ENCODE data around the gene TSSK2.

Gene TSSK2

DNA sequence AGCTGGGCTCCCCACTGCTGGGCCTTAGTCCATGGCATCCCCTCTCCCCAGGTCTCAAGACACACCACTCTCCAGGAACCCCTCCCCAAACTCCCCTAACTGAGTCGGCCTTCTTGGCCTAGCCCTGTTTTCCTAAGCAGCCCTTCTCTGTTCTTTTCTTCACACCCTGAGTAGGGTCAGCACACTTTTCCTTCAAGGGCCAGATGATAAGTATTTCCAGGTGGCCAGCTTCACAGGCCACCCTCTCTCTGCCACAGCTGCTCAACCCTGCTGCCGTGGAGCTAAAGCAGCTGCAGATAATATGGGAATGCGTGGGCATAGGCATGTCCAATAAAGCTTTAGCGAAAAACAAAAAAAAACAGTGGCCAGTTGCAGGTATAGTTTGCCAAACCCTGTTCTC lies 33.0 kb upstream of the TSSK2 start:
- Histone ChIP-seq H3K4me1 (ENCODE audit: insufficient read depth, poor library complexity, severe bottlenecking) (peaks cover 4% of the 10 kb centered on the region), H3K27ac (ENCODE audit: poor library complexity, severe bottlenecking) (peak overlapping the region; percentile 5), H3K4me3 (ENCODE audit: severe bottlenecking) (no peak overlapping the region), H3K36me3 (ENCODE audit: low read depth) (peaks cover 3% of the 10 kb centered on the region; the same call in 1 of the 2 replicates), H3K27me3 (ENCODE audit: insufficient read depth, poor library complexity, severe bottlenecking) (no peaks in the 10 kb centered on the region), H3K9me3 (ENCODE audit: severe bottlenecking) (no peaks in the 10 kb centered on the region)
- TF ChIP-seq, protein P1, sequence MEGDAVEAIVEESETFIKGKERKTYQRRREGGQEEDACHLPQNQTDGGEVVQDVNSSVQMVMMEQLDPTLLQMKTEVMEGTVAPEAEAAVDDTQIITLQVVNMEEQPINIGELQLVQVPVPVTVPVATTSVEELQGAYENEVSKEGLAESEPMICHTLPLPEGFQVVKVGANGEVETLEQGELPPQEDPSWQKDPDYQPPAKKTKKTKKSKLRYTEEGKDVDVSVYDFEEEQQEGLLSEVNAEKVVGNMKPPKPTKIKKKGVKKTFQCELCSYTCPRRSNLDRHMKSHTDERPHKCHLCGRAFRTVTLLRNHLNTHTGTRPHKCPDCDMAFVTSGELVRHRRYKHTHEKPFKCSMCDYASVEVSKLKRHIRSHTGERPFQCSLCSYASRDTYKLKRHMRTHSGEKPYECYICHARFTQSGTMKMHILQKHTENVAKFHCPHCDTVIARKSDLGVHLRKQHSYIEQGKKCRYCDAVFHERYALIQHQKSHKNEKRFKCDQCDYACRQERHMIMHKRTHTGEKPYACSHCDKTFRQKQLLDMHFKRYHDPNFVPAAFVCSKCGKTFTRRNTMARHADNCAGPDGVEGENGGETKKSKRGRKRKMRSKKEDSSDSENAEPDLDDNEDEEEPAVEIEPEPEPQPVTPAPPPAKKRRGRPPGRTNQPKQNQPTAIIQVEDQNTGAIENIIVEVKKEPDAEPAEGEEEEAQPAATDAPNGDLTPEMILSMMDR (IDR thresholded peaks at IDR 0.05; ENCODE audit: poor library complexity, severe bottlenecking) = no peak
- DNase-seq (ENCODE audit: low spot score) (no peak), ATAC-seq (ENCODE audit: low read depth) (no peak)

DNA sequence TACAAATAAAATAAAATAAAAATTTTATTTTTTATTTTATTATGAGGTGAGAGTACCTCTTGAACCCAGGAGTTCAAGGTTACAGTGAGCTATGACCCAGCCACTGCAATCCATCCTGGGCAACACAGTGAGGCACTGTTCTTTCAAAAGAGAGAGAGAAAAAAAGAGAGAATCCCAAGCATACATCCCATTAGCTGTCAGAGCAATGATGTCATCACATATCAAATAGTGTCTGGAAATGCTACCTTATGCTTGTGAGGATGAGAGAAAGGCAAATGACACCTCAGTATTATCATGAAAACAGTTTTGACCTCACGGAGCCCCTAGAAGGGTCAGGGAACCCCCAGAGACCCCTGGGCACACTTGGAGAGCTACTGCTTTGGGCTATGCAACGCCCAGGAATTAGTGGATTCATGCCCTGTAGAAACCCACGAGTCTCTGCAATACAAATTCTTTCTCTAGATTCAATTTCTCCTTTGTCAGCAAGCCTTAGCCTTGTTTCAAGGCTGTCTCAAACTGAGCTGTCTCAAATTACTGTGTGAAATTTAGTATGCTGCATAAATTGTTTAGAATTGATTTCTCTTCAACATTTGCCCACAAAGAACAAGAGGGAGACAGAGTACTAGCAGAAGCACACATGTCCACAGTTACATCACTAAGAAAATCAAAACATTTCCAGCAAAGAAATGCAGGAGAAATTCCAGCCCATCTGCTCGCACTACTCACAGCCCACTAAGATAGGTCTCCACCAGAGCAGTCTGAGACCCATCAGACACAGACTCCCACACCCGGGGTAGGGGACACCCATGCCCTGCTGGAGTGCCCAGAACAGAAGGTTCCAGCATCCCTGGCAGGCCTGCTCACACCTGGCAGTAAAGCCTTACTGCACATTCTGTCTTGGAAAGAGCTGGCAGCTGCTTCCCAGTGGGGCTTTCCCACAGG lies 27.0 kb upstream of the TSSK2 start:
- no peak overlapping the region for H3K27ac ChIP-seq (ENCODE audit: poor library complexity, severe bottlenecking)
- H3K4me3 ChIP-seq (ENCODE audit: severe bottlenecking) = no peak overlapping the region
- H3K9me3 ChIP-seq (ENCODE audit: severe bottlenecking) = no peaks in the 10 kb centered on the region
- peak; percentile 8 for DNase-seq (ENCODE audit: low spot score)
- peaks cover 7% of the 10 kb centered on the region for H3K4me1 ChIP-seq (ENCODE audit: insufficient read depth, poor library complexity, severe bottlenecking)
- TF ChIP-seq, protein P1 (IDR thresholded peaks at IDR 0.05; ENCODE audit: poor library complexity, severe bottlenecking) = no peak
- no peaks in the 10 kb centered on the region for H3K27me3 ChIP-seq (ENCODE audit: insufficient read depth, poor library complexity, severe bottlenecking)
- ATAC-seq (ENCODE audit: low read depth) = no peak
- H3K36me3 ChIP-seq (ENCODE audit: low read depth) = peaks cover 4% of the 10 kb centered on the region; the same call in 1 of the 2 replicates

DNA sequence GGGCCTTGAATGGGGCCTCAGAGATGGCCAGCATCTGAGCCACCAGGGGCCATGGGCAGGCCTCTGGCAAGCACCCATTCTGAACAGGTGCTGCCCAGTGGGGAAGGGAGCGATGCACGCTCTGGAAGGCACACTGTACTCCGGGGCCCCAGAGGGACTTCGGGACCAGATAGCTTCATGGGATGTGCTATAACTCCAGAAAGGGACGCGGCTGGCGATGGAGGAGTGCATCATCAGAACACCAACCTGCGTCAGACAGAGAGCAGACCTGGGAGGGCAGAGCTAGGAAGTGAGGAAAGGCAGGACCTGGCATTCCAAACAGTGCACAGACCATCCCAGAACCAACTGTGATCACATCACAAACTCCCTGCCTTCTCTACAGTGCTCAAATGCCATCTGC lies 25.7 kb upstream of the TSSK2 start:
- TF ChIP-seq, protein P1 (IDR thresholded peaks at IDR 0.05; ENCODE audit: poor library complexity, severe bottlenecking) = no peak
- Histone ChIP-seq H3K4me3 (ENCODE audit: severe bottlenecking) (no peak overlapping the region), H3K36me3 (ENCODE audit: low read depth) (peaks cover 4% of the 10 kb centered on the region; the same call in 1 of the 2 replicates), H3K27ac (ENCODE audit: poor library complexity, severe bottlenecking) (no peak overlapping the region), H3K9me3 (ENCODE audit: severe bottlenecking) (no peaks in the 10 kb centered on the region), H3K27me3 (ENCODE audit: insufficient read depth, poor library complexity, severe bottlenecking) (no peaks in the 10 kb centered on the region), H3K4me1 (ENCODE audit: insufficient read depth, poor library complexity, severe bottlenecking) (peaks cover 13% of the 10 kb centered on the region)
- DNase-seq (ENCODE audit: low spot score) = no peak
- no peak for ATAC-seq (ENCODE audit: low read depth)

DNA sequence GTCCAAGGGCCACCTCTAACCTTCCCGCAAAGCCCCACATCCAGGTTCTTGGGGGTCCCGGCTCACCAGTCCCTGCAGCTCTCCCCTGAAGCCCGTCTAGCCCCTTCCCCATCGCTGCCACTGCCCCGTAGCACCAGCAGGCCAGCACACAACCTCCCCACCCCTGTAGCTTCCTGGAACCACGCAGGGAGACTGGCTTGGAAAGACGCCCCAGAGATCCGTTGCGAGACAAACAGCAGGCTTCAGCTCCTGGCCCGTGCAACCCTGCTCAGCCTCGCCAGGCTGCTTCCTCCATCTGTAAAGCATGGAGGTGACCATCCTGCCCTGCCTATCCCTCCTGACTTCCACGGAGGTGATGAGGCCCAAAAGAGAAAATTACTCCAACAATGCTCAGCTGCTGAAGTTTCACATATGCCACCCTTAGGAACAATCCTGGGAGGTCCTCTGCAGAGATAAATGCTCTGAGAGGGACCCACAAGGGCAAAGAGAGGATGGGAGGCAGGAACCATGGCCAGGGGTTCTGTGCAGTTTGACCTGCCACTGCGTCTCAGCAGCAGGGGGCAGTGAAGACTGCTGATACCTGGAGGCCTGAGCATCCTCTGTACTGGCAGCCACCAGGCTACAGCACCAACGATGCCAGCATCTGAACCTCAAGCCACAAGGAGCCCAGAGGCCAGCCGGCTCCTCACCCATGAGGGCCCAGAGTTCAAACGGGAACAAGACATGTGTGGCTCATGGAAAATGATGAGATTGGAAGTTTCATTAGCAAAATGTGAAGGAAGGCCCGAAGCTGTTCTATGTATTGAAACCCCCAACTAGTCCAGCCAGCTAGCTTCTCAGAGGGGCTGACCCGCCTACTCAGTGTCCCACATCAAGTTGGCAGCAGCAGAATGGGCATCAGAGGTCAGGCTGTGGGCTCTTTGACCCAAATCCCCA lies 25.0 kb upstream of the TSSK2 start:
- Histone ChIP-seq H3K4me1 (ENCODE audit: insufficient read depth, poor library complexity, severe bottlenecking) (peaks cover 13% of the 10 kb centered on the region), H3K9me3 (ENCODE audit: severe bottlenecking) (no peaks in the 10 kb centered on the region), H3K36me3 (ENCODE audit: low read depth) (peaks cover 4% of the 10 kb centered on the region; the same call in 1 of the 2 replicates), H3K27ac (ENCODE audit: poor library complexity, severe bottlenecking) (no peak overlapping the region), H3K4me3 (ENCODE audit: severe bottlenecking) (no peak overlapping the region), H3K27me3 (ENCODE audit: insufficient read depth, poor library complexity, severe bottlenecking) (no peaks in the 10 kb centered on the region)
- TF ChIP-seq, protein P1 (IDR thresholded peaks at IDR 0.05; ENCODE audit: poor library complexity, severe bottlenecking) = no peak
- DNase-seq (ENCODE audit: low spot score) = no peak
- ATAC-seq (ENCODE audit: low read depth) = no peak
